ENCODE data around the gene TTC22. TPM values are rescaled to one million over a fixed set of nuclear protein-coding genes. Genes with fewer than 3 reads are reported as not detected.

The TTC22 gene
- total RNA-seq, 2 experiments from 2014 or later: 9.0 to 10.1 TPM

- Mint-ChIP-seq H3K27ac (no peak overlapping the region), H3K9me3 (peaks cover 2% of the 10 kb centered on the region), H3K36me3 (peaks cover 2% of the 10 kb centered on the region), H3K4me1 (peaks cover 17% of the 10 kb centered on the region), H3K27me3 (no peaks in the 10 kb centered on the region), H3K4me3 (no peak overlapping the region)
- POLR2A ChIA-PET: no interaction called here
- ATAC-seq (ENCODE audit: low read depth) (no peak), DNase-seq (no peak)
Measured at GRCh38 chr1:54795841-54796468, 5.2 kb downstream of the TTC22 start.

DNA sequence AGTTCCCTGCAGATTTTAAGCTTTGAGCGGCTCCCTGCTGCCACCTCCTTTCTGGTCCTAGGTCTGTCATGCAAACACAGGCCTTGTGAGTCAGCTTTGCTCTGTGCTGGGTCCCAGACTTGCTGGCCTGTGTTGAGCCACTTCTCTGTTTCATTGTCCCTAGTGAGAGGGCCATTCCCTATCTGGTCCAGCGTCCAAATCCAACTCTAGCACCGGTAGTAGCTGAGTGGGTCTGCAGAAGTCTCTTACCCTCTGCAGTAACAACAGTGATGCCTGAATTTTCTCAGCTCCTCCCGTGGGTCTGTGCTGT, 5.8 kb downstream of the TTC22 start:
- Mint-ChIP-seq H3K4me3 (no peak overlapping the region), H3K36me3 (peaks cover 2% of the 10 kb centered on the region), H3K27me3 (no peaks in the 10 kb centered on the region), H3K4me1 (peaks cover 17% of the 10 kb centered on the region), H3K9me3 (peaks cover 2% of the 10 kb centered on the region), H3K27ac (no peak overlapping the region)
- POLR2A ChIA-PET: no interaction called here
- ATAC-seq (ENCODE audit: low read depth): no peak
- DNase-seq: no peak

GRCh38 chr1:54794451-54795355, 6.4 kb downstream of the TTC22 start:
- Mint-ChIP-seq H3K4me1 (peaks cover 11% of the 10 kb centered on the region), H3K36me3 (peaks cover 2% of the 10 kb centered on the region), H3K27me3 (no peaks in the 10 kb centered on the region), H3K27ac (no peak overlapping the region), H3K9me3 (peaks cover 2% of the 10 kb centered on the region), H3K4me3 (no peak overlapping the region)
- no peak for DNase-seq
- no peak for ATAC-seq (ENCODE audit: low read depth)
- POLR2A ChIA-PET: no interaction called here

- no peaks in the 10 kb centered on the region for H3K27me3 Mint-ChIP-seq
- POLR2A ChIA-PET: no interaction called here
- H3K4me3 Mint-ChIP-seq: no peak overlapping the region
- peaks cover 2% of the 10 kb centered on the region for H3K4me1 Mint-ChIP-seq
- peaks cover 2% of the 10 kb centered on the region for H3K36me3 Mint-ChIP-seq
- no peak for DNase-seq
- peaks cover 2% of the 10 kb centered on the region for H3K9me3 Mint-ChIP-seq
- no peak for ATAC-seq (ENCODE audit: low read depth)
- H3K27ac Mint-ChIP-seq: no peak overlapping the region
Measured at GRCh38 chr1:54792686-54793282, 8.3 kb downstream of the TTC22 start.

GRCh38 chr1:54791880-54792522, 9.1 kb downstream of the TTC22 start:
- ATAC-seq (ENCODE audit: low read depth): no peak
- DNase-seq: no peak
- no peaks in the 10 kb centered on the region for H3K27me3 Mint-ChIP-seq
- H3K4me3 Mint-ChIP-seq: no peak overlapping the region
- H3K9me3 Mint-ChIP-seq: peaks cover 2% of the 10 kb centered on the region
- H3K27ac Mint-ChIP-seq: no peak overlapping the region
- H3K4me1 Mint-ChIP-seq: peaks cover 2% of the 10 kb centered on the region
- POLR2A ChIA-PET: no interaction called here
- H3K36me3 Mint-ChIP-seq: peaks cover 2% of the 10 kb centered on the region

DNA sequence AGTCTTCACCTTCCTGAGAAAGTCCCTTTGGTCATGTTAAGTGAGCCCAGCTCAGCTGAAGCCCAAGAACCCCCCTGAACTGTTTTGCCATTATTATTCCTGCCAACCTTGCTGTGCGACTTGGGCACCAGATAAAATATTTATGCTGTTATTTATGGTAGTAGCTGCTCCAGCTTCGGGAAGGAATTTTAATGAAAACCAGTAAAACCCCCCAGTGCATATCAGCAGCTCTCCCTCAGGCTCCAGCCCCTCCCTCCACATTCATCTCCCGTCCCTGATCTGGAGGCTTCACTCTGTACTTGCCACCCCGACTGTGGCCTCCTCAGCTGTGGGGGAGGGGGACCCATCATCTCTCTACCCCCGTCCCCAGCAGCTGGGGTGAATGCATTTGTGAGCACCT, 12.7 kb downstream of the TTC22 start:
- POLR2A ChIA-PET: no interaction called here
- ATAC-seq (ENCODE audit: low read depth) (no peak), DNase-seq (no peak)
- H3K36me3 Mint-ChIP-seq: peaks cover 2% of the 10 kb centered on the region
- no peaks in the 10 kb centered on the region for H3K27me3 Mint-ChIP-seq
- no peaks in the 10 kb centered on the region for H3K4me1 Mint-ChIP-seq
- H3K9me3 Mint-ChIP-seq: peaks cover 2% of the 10 kb centered on the region
- no peak overlapping the region for H3K4me3 Mint-ChIP-seq
- H3K27ac Mint-ChIP-seq: no peak overlapping the region

- ATAC-seq (ENCODE audit: low read depth) (no peak), DNase-seq (no peak)
- Mint-ChIP-seq H3K4me3 (no peak overlapping the region), H3K27ac (no peak overlapping the region), H3K36me3 (peaks cover 1% of the 10 kb centered on the region), H3K27me3 (no peaks in the 10 kb centered on the region), H3K4me1 (no peaks in the 10 kb centered on the region), H3K9me3 (peaks cover 2% of the 10 kb centered on the region)
- POLR2A ChIA-PET: no interaction called here
Measured at GRCh38 chr1:54787604-54788003, 13.5 kb downstream of the TTC22 start.

GRCh38 chr1:54786778-54787177, 14.3 kb downstream of the TTC22 start:
- H3K36me3 Mint-ChIP-seq: no peaks in the 10 kb centered on the region
- no peak overlapping the region for H3K4me3 Mint-ChIP-seq
- H3K27ac Mint-ChIP-seq: no peak overlapping the region
- POLR2A ChIA-PET: no interaction called here
- H3K4me1 Mint-ChIP-seq: no peaks in the 10 kb centered on the region
- no peaks in the 10 kb centered on the region for H3K9me3 Mint-ChIP-seq
- no peaks in the 10 kb centered on the region for H3K27me3 Mint-ChIP-seq
- DNase-seq (no peak), ATAC-seq (ENCODE audit: low read depth) (no peak)

GRCh38 chr1:54784066-54784465, 17.1 kb downstream of the TTC22 start:
- ATAC-seq (ENCODE audit: low read depth) (no peak), DNase-seq (no peak)
- no peak overlapping the region for H3K27ac Mint-ChIP-seq
- H3K27me3 Mint-ChIP-seq: no peaks in the 10 kb centered on the region
- POLR2A ChIA-PET: no interaction called here
- peaks cover 3% of the 10 kb centered on the region for H3K4me1 Mint-ChIP-seq
- no peak overlapping the region for H3K4me3 Mint-ChIP-seq
- H3K9me3 Mint-ChIP-seq: no peaks in the 10 kb centered on the region
- H3K36me3 Mint-ChIP-seq: no peaks in the 10 kb centered on the region

GRCh38 chr1:54782588-54782987, 18.5 kb downstream of the TTC22 start:
- no peaks in the 10 kb centered on the region for H3K9me3 Mint-ChIP-seq
- no peaks in the 10 kb centered on the region for H3K27me3 Mint-ChIP-seq
- POLR2A ChIA-PET: no interaction called here
- ATAC-seq (ENCODE audit: low read depth) (no peak), DNase-seq (no peak)
- no peaks in the 10 kb centered on the region for H3K36me3 Mint-ChIP-seq
- peaks cover 6% of the 10 kb centered on the region for H3K4me1 Mint-ChIP-seq
- H3K27ac Mint-ChIP-seq: no peak overlapping the region
- no peak overlapping the region for H3K4me3 Mint-ChIP-seq

DNA sequence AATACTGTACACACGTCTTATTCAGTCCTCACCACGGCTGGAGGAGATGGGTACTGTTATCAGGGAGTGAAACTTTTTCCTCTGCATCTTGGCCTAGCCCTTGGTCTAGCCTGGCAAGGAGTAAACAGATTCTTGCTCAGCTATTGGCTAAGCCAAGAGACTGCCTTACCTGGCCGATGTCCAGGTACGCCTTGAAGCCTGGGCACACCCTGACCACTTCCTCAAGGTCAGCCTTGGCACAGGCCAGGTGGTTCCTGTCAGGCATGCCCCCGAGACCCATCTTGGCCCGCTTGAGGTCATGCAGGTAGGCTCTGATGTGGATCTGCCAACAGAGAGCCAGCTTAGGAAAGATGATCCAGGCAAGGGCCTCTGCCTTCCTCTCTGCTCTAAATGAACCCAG, 19.0 kb downstream of the TTC22 start:
- Mint-ChIP-seq H3K4me3 (no peak overlapping the region), H3K36me3 (no peaks in the 10 kb centered on the region), H3K9me3 (no peaks in the 10 kb centered on the region), H3K27ac (no peak overlapping the region), H3K27me3 (no peaks in the 10 kb centered on the region), H3K4me1 (peaks cover 6% of the 10 kb centered on the region)
- no peak for DNase-seq
- ATAC-seq (ENCODE audit: low read depth): no peak
- POLR2A ChIA-PET: no interaction called here

DNA sequence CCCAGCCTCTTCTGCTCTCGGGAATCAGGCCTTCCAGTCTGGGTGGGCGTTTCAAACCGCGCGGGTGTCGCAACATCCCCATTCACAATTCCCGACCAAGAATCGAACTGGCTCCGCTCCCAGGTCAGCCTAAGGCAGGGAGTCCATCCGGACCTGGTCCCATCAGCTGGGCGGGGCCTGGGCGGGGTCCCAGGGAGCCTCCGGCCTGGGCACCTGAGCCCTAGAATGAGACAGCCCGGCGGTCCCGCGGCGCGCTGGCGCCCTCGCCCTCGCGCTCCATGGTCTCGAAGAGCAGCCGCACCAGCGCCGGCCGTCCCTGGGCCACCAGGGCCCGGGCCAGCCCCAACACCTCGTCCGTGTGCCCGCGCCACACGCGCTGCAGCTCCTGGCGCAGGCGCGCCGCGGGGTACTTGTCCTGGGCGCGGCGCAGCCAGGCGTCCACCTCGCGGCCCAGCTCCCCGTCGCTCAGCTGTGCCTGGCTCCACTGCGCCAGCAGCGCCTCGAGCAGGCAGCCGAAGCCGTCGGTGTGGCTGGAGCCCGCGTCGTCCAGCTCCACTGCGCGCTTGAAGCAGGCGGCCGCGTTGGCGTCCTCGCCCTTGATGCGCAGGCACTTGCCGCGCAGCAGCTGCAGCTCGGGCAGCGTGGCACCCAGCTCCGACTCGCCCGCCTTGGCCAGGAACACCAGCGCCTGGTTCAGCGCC, 19.9 kb downstream of the TTC22 start:
- Mint-ChIP-seq H3K36me3 (no peaks in the 10 kb centered on the region), H3K27me3 (no peaks in the 10 kb centered on the region), H3K9me3 (no peaks in the 10 kb centered on the region), H3K27ac (no peak overlapping the region), H3K4me3 (no peak overlapping the region), H3K4me1 (peaks cover 6% of the 10 kb centered on the region)
- DNase-seq (no peak), ATAC-seq (ENCODE audit: low read depth) (no peak)
- POLR2A ChIA-PET: interaction anchor here (0.6 to 0.7 kb wide), 2 partner anchors 9 to 11 kb away, joined by 3 read pairs; no protein-coding TSS in a partner anchor

GRCh38 chr1:54777431-54777830, 23.7 kb downstream of the TTC22 start:
- DNase-seq: no peak
- POLR2A ChIA-PET: no interaction called here
- Mint-ChIP-seq H3K4me3 (no peak overlapping the region), H3K27me3 (no peaks in the 10 kb centered on the region), H3K36me3 (no peaks in the 10 kb centered on the region), H3K27ac (no peak overlapping the region), H3K9me3 (no peaks in the 10 kb centered on the region), H3K4me1 (peaks cover 6% of the 10 kb centered on the region)
- no peak for ATAC-seq (ENCODE audit: low read depth)

Measured in activated naive CD8-positive, alpha-beta T cell treated with anti-CD3 and anti-CD28 coated beads, Interleukin-2, amount 10 ng/mL, durations not matched to agents 7 days and 5 days (primary cell).